ENCODE data around the gene NAA40. TPM values are rescaled to one million over a fixed set of nuclear protein-coding genes. Genes with fewer than 3 reads are reported as not detected.
A peak's percentile ranks its signal among the peaks of the same experiment; 100 is the strongest.

The NAA40 gene
- total and polyA plus RNA-seq, 7 donors, result 4.6 to 13.7 (median 7.6) TPM

- WGBS, 3 donors, result 1 to 2% (median 1%) methylated on average over 27 to 85 of the region's 85 CpGs
- H3K36me3 ChIP-seq (ENCODE audit: insufficient read depth in 1 of 2, low read depth in 1 of 2), result no peaks in the 10 kb centered on the region
- TF ChIP-seq CTCF (IDR thresholded peaks at IDR 0.05), result no peak
- peak within 1 kb of the TSS; percentile 85 for H3K27ac ChIP-seq
- intact Hi-C loops (cut with DNase I), result loop anchor here in 1 of 2 donors (5.0 kb wide), 1 partner anchor 45 kb away; no protein-coding TSS in a partner anchor
- ATAC-seq (peak; percentile 48 to 71 (median 68)), DNase-seq (peak; percentile 80 to 88)
- peaks cover 33% of the 10 kb centered on the region for H3K4me1 ChIP-seq
- no peaks in the 10 kb centered on the region for H3K9me3 ChIP-seq
- H3K4me3 ChIP-seq, result peak within 1 kb of the TSS; percentile 73
- no peaks in the 10 kb centered on the region for H3K27me3 ChIP-seq (ENCODE audit: insufficient read depth in 3 of 3, low read length in 2 of 3)
Observed at GRCh38 chr11:63916837-63917691, 21.7 kb upstream of the NAA40 start, which contains the start of gene RCOR2. Gene RCOR2, minus strand, starts transcription at chr11:63917164. Its CDS starts 708 bp downstream, at chr11:63916456.

- ATAC-seq, result peak; percentile 76 to 84 (median 84)
- TF ChIP-seq CTCF (IDR thresholded peaks at IDR 0.05), result no peak
- H3K36me3 ChIP-seq (ENCODE audit: insufficient read depth in 1 of 2, low read depth in 1 of 2), result no peaks in the 10 kb centered on the region
Observed at GRCh38 chr11:63917692-63918506, 20.9 kb upstream of the NAA40 start.

GRCh38 chr11:63918507-63919191 lies 20.2 kb upstream of the NAA40 start:
- Histone ChIP-seq H3K27me3 (ENCODE audit: insufficient read depth in 3 of 3, low read length in 2 of 3) (no peaks in the 10 kb centered on the region), H3K4me3 (peak overlapping the region; percentile 73), H3K4me1 (peaks cover 33% of the 10 kb centered on the region), H3K27ac (peak overlapping the region; percentile 85), H3K36me3 (ENCODE audit: insufficient read depth in 1 of 2, low read depth in 1 of 2) (no peaks in the 10 kb centered on the region), H3K9me3 (no peaks in the 10 kb centered on the region)
- DNase-seq, result peak; percentile 20 to 60
- intact Hi-C loops (cut with DNase I), result loop anchor here (2.0 to 5.0 kb wide), 3 partner anchors 20 to 46 kb away; partner anchors contain the start of gene NAA40 (in 1 of the 2)
- no peak for ATAC-seq
- WGBS, 3 donors, result 42 to 52% (median 52%) methylated on average over 8 to 9 of the region's 9 CpGs
- TF ChIP-seq CTCF (IDR thresholded peaks at IDR 0.05), result no peak

More at GRCh38 chr11:63917692-63918506, 20.9 kb upstream of the NAA40 start:
- peaks cover 33% of the 10 kb centered on the region for H3K4me1 ChIP-seq
- intact Hi-C loops (cut with DNase I), result loop anchor here (2.0 to 5.0 kb wide), 3 partner anchors 21 to 46 kb away; partner anchors contain the start of gene NAA40 (in 1 of the 2)
- H3K27me3 ChIP-seq (ENCODE audit: insufficient read depth in 3 of 3, low read length in 2 of 3), result no peaks in the 10 kb centered on the region
- H3K27ac ChIP-seq, result peak overlapping the region; percentile 85
- 1 to 3% (median 3%) methylated on average over 31 to 50 of the region's 50 CpGs for WGBS, 3 donors
- peak; percentile 71 to 88 for DNase-seq
- H3K4me3 ChIP-seq, result peak overlapping the region; percentile 73
- H3K9me3 ChIP-seq, result no peaks in the 10 kb centered on the region

Measured in psoas muscle (tissue), 8 donors.